Measurements from ENCODE around the gene TMPRSS11B.

DNA sequence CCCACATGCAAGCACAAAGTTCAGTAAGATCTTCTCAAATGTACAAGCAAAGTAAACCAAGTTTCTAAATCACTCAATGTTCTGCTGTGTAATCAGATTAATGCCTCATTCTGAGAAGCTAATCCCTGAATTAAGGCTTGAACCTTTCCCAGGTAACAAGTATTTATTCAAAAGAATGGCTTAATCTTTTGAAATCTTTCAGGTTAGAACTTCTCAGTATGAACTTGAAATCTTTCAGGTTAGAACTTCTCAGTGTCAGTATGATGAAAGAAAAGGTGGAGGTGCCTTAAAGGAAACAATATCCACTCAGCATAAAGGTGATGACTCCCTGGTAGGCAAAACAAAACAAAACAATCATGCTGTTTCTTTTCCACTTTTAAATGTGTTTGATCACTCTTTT, 29.0 kb downstream of the TMPRSS11B start:
- TF ChIP-seq ELF4 (CRISPR knock-in tag; IDR thresholded peaks at IDR 0.05; ENCODE audit: borderline replicate concordance), result no peak
- TF ChIP-seq ZMYM4 (CRISPR knock-in tag; IDR thresholded peaks at IDR 0.05), result no peak
- TF ChIP-seq RFX5 (IDR thresholded peaks at IDR 0.05; ENCODE audit: low read depth, low read length), result no peak
- TF ChIP-seq, protein P1, sequence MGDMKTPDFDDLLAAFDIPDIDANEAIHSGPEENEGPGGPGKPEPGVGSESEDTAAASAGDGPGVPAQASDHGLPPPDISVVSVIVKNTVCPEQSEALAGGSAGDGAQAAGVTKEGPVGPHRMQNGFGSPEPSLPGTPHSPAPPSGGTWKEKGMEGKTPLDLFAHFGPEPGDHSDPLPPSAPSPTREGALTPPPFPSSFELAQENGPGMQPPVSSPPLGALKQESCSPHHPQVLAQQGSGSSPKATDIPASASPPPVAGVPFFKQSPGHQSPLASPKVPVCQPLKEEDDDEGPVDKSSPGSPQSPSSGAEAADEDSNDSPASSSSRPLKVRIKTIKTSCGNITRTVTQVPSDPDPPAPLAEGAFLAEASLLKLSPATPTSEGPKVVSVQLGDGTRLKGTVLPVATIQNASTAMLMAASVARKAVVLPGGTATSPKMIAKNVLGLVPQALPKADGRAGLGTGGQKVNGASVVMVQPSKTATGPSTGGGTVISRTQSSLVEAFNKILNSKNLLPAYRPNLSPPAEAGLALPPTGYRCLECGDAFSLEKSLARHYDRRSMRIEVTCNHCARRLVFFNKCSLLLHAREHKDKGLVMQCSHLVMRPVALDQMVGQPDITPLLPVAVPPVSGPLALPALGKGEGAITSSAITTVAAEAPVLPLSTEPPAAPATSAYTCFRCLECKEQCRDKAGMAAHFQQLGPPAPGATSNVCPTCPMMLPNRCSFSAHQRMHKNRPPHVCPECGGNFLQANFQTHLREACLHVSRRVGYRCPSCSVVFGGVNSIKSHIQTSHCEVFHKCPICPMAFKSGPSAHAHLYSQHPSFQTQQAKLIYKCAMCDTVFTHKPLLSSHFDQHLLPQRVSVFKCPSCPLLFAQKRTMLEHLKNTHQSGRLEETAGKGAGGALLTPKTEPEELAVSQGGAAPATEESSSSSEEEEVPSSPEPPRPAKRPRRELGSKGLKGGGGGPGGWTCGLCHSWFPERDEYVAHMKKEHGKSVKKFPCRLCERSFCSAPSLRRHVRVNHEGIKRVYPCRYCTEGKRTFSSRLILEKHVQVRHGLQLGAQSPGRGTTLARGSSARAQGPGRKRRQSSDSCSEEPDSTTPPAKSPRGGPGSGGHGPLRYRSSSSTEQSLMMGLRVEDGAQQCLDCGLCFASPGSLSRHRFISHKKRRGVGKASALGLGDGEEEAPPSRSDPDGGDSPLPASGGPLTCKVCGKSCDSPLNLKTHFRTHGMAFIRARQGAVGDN (CRISPR knock-in tag; IDR thresholded peaks at IDR 0.05), result no peak
- TF ChIP-seq ZNF280D (CRISPR knock-in tag; IDR thresholded peaks at IDR 0.05), result no peak
- no peak for TF ChIP-seq ZNF264 (CRISPR knock-in tag; IDR thresholded peaks at IDR 0.05)
- TF ChIP-seq ZNF441 (CRISPR knock-in tag; IDR thresholded peaks at IDR 0.05; ENCODE audit: borderline replicate concordance), result no peak
- TF ChIP-seq CTCF (CRISPR knock-in tag; IDR thresholded peaks at IDR 0.05), result no peak
- TF ChIP-seq, protein P2, sequence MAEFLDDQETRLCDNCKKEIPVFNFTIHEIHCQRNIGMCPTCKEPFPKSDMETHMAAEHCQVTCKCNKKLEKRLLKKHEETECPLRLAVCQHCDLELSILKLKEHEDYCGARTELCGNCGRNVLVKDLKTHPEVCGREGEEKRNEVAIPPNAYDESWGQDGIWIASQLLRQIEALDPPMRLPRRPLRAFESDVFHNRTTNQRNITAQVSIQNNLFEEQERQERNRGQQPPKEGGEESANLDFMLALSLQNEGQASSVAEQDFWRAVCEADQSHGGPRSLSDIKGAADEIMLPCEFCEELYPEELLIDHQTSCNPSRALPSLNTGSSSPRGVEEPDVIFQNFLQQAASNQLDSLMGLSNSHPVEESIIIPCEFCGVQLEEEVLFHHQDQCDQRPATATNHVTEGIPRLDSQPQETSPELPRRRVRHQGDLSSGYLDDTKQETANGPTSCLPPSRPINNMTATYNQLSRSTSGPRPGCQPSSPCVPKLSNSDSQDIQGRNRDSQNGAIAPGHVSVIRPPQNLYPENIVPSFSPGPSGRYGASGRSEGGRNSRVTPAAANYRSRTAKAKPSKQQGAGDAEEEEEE (CRISPR knock-in tag; IDR thresholded peaks at IDR 0.05; ENCODE audit: borderline replicate concordance), result no peak
- no peak for TF ChIP-seq ESRRA (CRISPR knock-in tag; IDR thresholded peaks at IDR 0.05; ENCODE audit: low read depth)
- TF ChIP-seq SP4 (CRISPR knock-in tag; IDR thresholded peaks at IDR 0.05), result no peak
